ENCODE measurements around the gene CSRP1.

Gene CSRP1

GRCh38 chr1:201509601-201510374, 2.9 kb upstream of the CSRP1 start:
- H3K27me3 Mint-ChIP-seq = no peaks in the 10 kb centered on the region
- H3K4me1 Mint-ChIP-seq (ENCODE audit: low read depth) = peaks cover 29% of the 10 kb centered on the region
- no peaks in the 10 kb centered on the region for H3K9me3 Mint-ChIP-seq
- no peak overlapping the region for H3K27ac Mint-ChIP-seq
- H3K4me3 Mint-ChIP-seq = no peak overlapping the region
- H3K36me3 Mint-ChIP-seq (ENCODE audit: low read depth) = peaks cover 4% of the 10 kb centered on the region

- Mint-ChIP-seq H3K36me3 (ENCODE audit: low read depth) (no peaks in the 10 kb centered on the region), H3K4me3 (no peak overlapping the region), H3K27ac (no peak overlapping the region), H3K9me3 (no peaks in the 10 kb centered on the region), H3K4me1 (ENCODE audit: low read depth) (peaks cover 29% of the 10 kb centered on the region), H3K27me3 (no peaks in the 10 kb centered on the region)
Observed at GRCh38 chr1:201508809-201509208, 1.9 kb upstream of the CSRP1 start.

GRCh38 chr1:201507360-201507675, 395 bp upstream of the CSRP1 start:
- H3K27ac Mint-ChIP-seq = peak overlapping the region; percentile 89
- H3K4me3 Mint-ChIP-seq = peak overlapping the region; percentile 90
- no peaks in the 10 kb centered on the region for H3K27me3 Mint-ChIP-seq
- no peaks in the 10 kb centered on the region for H3K36me3 Mint-ChIP-seq (ENCODE audit: low read depth)
- no peaks in the 10 kb centered on the region for H3K9me3 Mint-ChIP-seq
- peaks cover 29% of the 10 kb centered on the region for H3K4me1 Mint-ChIP-seq (ENCODE audit: low read depth)

GRCh38 chr1:201506092-201506491, 831 bp downstream of the CSRP1 start:
- Mint-ChIP-seq H3K27ac (peak overlapping the region; percentile 71), H3K9me3 (no peaks in the 10 kb centered on the region), H3K4me3 (peak overlapping the region; percentile 90), H3K4me1 (ENCODE audit: low read depth) (peaks cover 29% of the 10 kb centered on the region), H3K27me3 (no peaks in the 10 kb centered on the region), H3K36me3 (ENCODE audit: low read depth) (no peaks in the 10 kb centered on the region)

GRCh38 chr1:201505503-201505890, 1.4 kb downstream of the CSRP1 start:
- no peaks in the 10 kb centered on the region for H3K27me3 Mint-ChIP-seq
- peaks cover 29% of the 10 kb centered on the region for H3K4me1 Mint-ChIP-seq (ENCODE audit: low read depth)
- peak overlapping the region; percentile 90 for H3K4me3 Mint-ChIP-seq
- H3K36me3 Mint-ChIP-seq (ENCODE audit: low read depth) = no peaks in the 10 kb centered on the region
- H3K9me3 Mint-ChIP-seq = no peaks in the 10 kb centered on the region
- no peak overlapping the region for H3K27ac Mint-ChIP-seq

- peaks cover 29% of the 10 kb centered on the region for H3K4me1 Mint-ChIP-seq (ENCODE audit: low read depth)
Observed at GRCh38 chr1:201504799-201505502, 2.0 kb downstream of the CSRP1 start.

GRCh38 chr1:201504179-201504631, 2.7 kb downstream of the CSRP1 start:
- Mint-ChIP-seq H3K27ac (no peak overlapping the region), H3K36me3 (ENCODE audit: low read depth) (no peaks in the 10 kb centered on the region), H3K9me3 (no peaks in the 10 kb centered on the region), H3K4me3 (no peak overlapping the region), H3K4me1 (ENCODE audit: low read depth) (peaks cover 29% of the 10 kb centered on the region), H3K27me3 (no peaks in the 10 kb centered on the region)

More at GRCh38 chr1:201504799-201505502, 2.0 kb downstream of the CSRP1 start:
- peak overlapping the region; percentile 90 for H3K4me3 Mint-ChIP-seq
- no peaks in the 10 kb centered on the region for H3K9me3 Mint-ChIP-seq
- H3K36me3 Mint-ChIP-seq (ENCODE audit: low read depth) = no peaks in the 10 kb centered on the region
- no peaks in the 10 kb centered on the region for H3K27me3 Mint-ChIP-seq
- peak overlapping the region; percentile 10 for H3K27ac Mint-ChIP-seq

- Mint-ChIP-seq H3K4me1 (ENCODE audit: low read depth) (peaks cover 26% of the 10 kb centered on the region), H3K36me3 (ENCODE audit: low read depth) (no peaks in the 10 kb centered on the region), H3K4me3 (no peak overlapping the region), H3K27me3 (no peaks in the 10 kb centered on the region), H3K9me3 (no peaks in the 10 kb centered on the region), H3K27ac (no peak overlapping the region)
Observed at GRCh38 chr1:201503397-201504176, 3.3 kb downstream of the CSRP1 start.

- no peak overlapping the region for H3K27ac Mint-ChIP-seq
Observed at GRCh38 chr1:201502511-201502857, 4.4 kb downstream of the CSRP1 start.

GRCh38 chr1:201501812-201502510, 5.0 kb downstream of the CSRP1 start:
- no peak overlapping the region for H3K27ac Mint-ChIP-seq
- no peak overlapping the region for H3K4me3 Mint-ChIP-seq
- peaks cover 17% of the 10 kb centered on the region for H3K4me1 Mint-ChIP-seq (ENCODE audit: low read depth)
- no peaks in the 10 kb centered on the region for H3K27me3 Mint-ChIP-seq
- H3K9me3 Mint-ChIP-seq = no peaks in the 10 kb centered on the region
- H3K36me3 Mint-ChIP-seq (ENCODE audit: low read depth) = no peaks in the 10 kb centered on the region

More at GRCh38 chr1:201502511-201502857, 4.4 kb downstream of the CSRP1 start:
- H3K4me3 Mint-ChIP-seq = no peak overlapping the region
- H3K36me3 Mint-ChIP-seq (ENCODE audit: low read depth) = no peaks in the 10 kb centered on the region
- H3K27me3 Mint-ChIP-seq = no peaks in the 10 kb centered on the region
- H3K9me3 Mint-ChIP-seq = no peaks in the 10 kb centered on the region
- H3K4me1 Mint-ChIP-seq (ENCODE audit: low read depth) = peaks cover 21% of the 10 kb centered on the region

DNA sequence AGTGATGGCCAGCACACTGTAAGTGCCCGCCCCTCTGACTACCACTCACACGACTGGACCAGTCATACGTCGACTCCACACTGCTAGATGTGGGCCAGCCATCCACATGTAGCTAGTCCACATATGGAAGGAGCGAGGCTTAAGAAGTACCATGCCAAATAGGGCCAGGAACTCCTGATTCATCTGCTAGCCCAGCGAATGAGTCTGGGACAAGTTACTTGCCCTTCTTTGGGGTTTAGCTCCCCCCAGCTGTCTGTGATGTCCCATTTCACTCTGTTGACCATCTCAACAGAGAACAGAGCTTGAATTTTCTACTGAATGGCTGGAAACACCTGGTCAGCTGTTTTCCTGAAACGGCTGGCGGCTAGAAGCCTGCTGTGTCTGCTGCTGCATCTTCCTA, 5.8 kb downstream of the CSRP1 start:
- Mint-ChIP-seq H3K27me3 (no peaks in the 10 kb centered on the region), H3K27ac (no peak overlapping the region), H3K4me1 (ENCODE audit: low read depth) (peaks cover 13% of the 10 kb centered on the region), H3K9me3 (no peaks in the 10 kb centered on the region), H3K36me3 (ENCODE audit: low read depth) (no peaks in the 10 kb centered on the region), H3K4me3 (no peak overlapping the region)

GRCh38 chr1:201500670-201501120, 6.2 kb downstream of the CSRP1 start:
- Mint-ChIP-seq H3K9me3 (no peaks in the 10 kb centered on the region), H3K36me3 (ENCODE audit: low read depth) (no peaks in the 10 kb centered on the region), H3K27ac (no peak overlapping the region), H3K4me1 (ENCODE audit: low read depth) (peaks cover 8% of the 10 kb centered on the region), H3K27me3 (no peaks in the 10 kb centered on the region), H3K4me3 (no peak overlapping the region)

- Mint-ChIP-seq H3K9me3 (no peaks in the 10 kb centered on the region), H3K27me3 (no peaks in the 10 kb centered on the region), H3K4me3 (no peak overlapping the region), H3K27ac (no peak overlapping the region), H3K36me3 (ENCODE audit: low read depth) (no peaks in the 10 kb centered on the region), H3K4me1 (ENCODE audit: low read depth) (peaks cover 1% of the 10 kb centered on the region)
Observed at GRCh38 chr1:201499795-201500669, 6.9 kb downstream of the CSRP1 start.

DNA sequence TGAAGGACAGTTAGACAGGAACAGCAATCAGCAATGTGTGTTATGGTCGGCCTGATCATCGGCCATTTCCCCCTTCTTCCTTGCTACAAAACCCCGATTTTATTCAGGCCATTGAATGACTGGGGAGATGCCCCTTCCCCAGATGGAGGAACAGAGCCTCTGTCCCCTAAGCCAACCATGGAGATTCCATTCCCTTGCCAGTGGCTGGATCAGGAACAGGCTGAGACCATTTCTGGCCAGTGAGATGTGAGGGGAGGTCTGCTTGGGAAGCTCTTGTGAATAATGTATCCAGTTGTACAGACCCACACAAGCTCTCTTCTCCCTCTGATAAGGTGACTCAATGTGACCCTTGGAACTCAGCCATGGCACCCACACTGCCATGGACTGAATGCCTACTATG, 7.7 kb downstream of the CSRP1 start:
- Mint-ChIP-seq H3K27me3 (no peaks in the 10 kb centered on the region), H3K27ac (no peak overlapping the region), H3K4me3 (no peak overlapping the region), H3K4me1 (ENCODE audit: low read depth) (no peaks in the 10 kb centered on the region), H3K36me3 (ENCODE audit: low read depth) (peaks cover 8% of the 10 kb centered on the region), H3K9me3 (no peaks in the 10 kb centered on the region)
